PFSK-1 (cell line): Measurements from ENCODE around the gene TNFRSF13B.

Experiments
- POLR2AphosphoS5 ChIP-seq: IDR thresholded peaks from 2 replicates; pipeline ENCODE4 v1.6.1; 2012; ENCODE audit warnings: low read depth, mild to moderate bottlenecking, control low read depth, low read length, moderate library complexity
- SIN3A ChIP-seq: IDR thresholded peaks from 2 replicates; pipeline ENCODE4 v1.6.1; 2012; ENCODE audit warnings: mild to moderate bottlenecking, low read length, moderate library complexity, borderline replicate concordance; ENCODE audit not compliant: insufficient read depth

DNA sequence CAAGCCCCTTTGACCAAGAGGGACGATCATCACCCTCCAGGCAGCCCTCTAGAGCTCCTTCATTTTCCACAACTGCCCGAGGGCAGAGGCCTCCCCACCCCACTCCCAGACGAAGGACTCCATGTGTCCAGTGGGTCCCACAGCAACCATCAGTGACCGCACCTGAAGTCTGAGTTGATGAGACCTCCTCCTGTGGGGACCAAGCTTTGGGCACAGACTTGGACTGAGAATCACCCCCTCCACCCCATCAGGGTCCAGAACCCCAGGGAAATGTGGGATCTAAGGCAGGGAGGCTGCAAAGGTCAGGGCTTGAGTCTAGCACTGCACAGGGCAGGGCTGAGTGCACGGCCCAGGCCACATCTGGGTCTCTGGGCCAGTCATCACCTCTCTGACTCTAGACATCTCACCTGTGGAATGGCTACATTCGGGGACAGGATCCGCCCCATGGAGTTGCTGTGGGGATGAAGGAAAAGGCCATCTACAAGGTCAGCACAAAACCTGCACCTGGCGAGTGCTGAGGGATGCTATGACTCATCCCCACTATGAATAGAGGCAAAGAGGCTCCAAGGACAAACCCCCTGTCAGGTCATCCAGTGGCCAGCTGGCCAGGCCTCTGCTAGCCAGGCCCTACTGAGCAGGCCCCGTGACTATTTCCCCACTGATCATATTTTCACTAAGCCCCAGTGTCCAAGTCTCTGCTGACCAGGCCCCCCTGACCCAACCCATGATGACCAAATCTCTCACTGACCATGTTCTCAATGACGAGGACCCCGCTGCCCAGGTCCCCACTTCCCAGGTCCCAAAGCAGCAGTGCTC, 38.4 kb downstream of the TNFRSF13B start:
- TF ChIP-seq SIN3A (no peak), POLR2AphosphoS5 (no peak)
